Colonic mucosa (tissue), 4 donors: Measurements from ENCODE around the gene APOC1. TPM values are rescaled to one million over a fixed set of nuclear protein-coding genes. Genes with fewer than 3 reads are reported as not detected.

Experiments
- DNase-seq: peaks from one replicate; pipeline ENCODE4 v3.0.0-alpha.2; 2020
- H3K27ac ChIP-seq: fragments of 200-600 bp; one replicate; pipeline ENCODE4 v1.8.0; 2021
- H3K27me3 ChIP-seq: fragments of 200-600 bp; one replicate; pipeline ENCODE4 v1.8.0; 2021
- H3K36me3 ChIP-seq: fragments of 200-600 bp; one replicate; pipeline ENCODE4 v1.8.0; 2021
- H3K4me1 ChIP-seq: fragments of 200-600 bp; one replicate; pipeline ENCODE4 v1.8.0; 2021; ENCODE audit warnings: mild to moderate bottlenecking
- H3K4me3 ChIP-seq: fragments of 200-600 bp; one replicate; pipeline ENCODE4 v1.8.0; 2021
- H3K9ac ChIP-seq, 2 donors: one replicate each; pipeline ENCODE4 v1.7.0; 2013; ENCODE audit warnings: control low read depth in 2 of 2, low read depth in 2 of 2, low read length in 2 of 2
- H3K9me3 ChIP-seq: fragments of 200-600 bp; one replicate; pipeline ENCODE4 v1.8.0; 2021
- CTCF ChIP-seq: fragments of 200-600 bp; IDR thresholded peaks from one replicate; pipeline ENCODE4 v1.8.0; 2022; ENCODE audit warnings: antibody characterized with exemption, mild to moderate bottlenecking
- intact Hi-C: fragments of 100-400 bp; cut with DNase I; formaldehyde crosslinking; loops from one replicate; pipeline ENCODE4 v1.14.1; 2022
- total RNA-seq, 2 donors: library from RNA; stranded (reverse); fragmentation: NEBNext Ultra II Directional in 1 of 2; extraction: Animal tissue kit (Norgen Biotek cat#: 25700) in 1 of 2; gene quantifications; one replicate each; pipeline ENCODE4 v1.2.1, GENCODE V29; 2021
- donor health status: healthy.
- donor health status: DM: no; HTN: no; CAD: no.
- donor health status: DM: no; HTN: no; CAD: no.

APOC1 gene
- total RNA-seq, 2 donors from 2014 or later = 10.4 to 19.9 TPM

GRCh38 chr19:44947041-44947581 lies 32.7 kb downstream of the APOC1 start:
- intact Hi-C loops = no loop called here
- no peak overlapping the region for H3K9ac ChIP-seq
- no peak for TF ChIP-seq CTCF
- no peak overlapping the region for H3K4me3 ChIP-seq
- H3K27ac ChIP-seq = no peak overlapping the region
- DNase-seq = no peak
- no peaks in the 10 kb centered on the region for H3K4me1 ChIP-seq
- H3K9me3 ChIP-seq = no peaks in the 10 kb centered on the region
- no peaks in the 10 kb centered on the region for H3K36me3 ChIP-seq
- no peaks in the 10 kb centered on the region for H3K27me3 ChIP-seq

GRCh38 chr19:44948237-44948636 lies 33.8 kb downstream of the APOC1 start:
- no peaks in the 10 kb centered on the region for H3K4me1 ChIP-seq
- H3K9ac ChIP-seq = no peak overlapping the region
- no peak overlapping the region for H3K4me3 ChIP-seq
- no peaks in the 10 kb centered on the region for H3K9me3 ChIP-seq
- intact Hi-C loops = no loop called here
- no peak overlapping the region for H3K27ac ChIP-seq
- no peaks in the 10 kb centered on the region for H3K27me3 ChIP-seq
- no peak for TF ChIP-seq CTCF
- DNase-seq = no peak
- no peaks in the 10 kb centered on the region for H3K36me3 ChIP-seq

- intact Hi-C loops = no loop called here
- no peak for TF ChIP-seq CTCF
- Histone ChIP-seq H3K27me3 (no peaks in the 10 kb centered on the region), H3K27ac (no peak overlapping the region), H3K36me3 (no peaks in the 10 kb centered on the region), H3K9me3 (no peaks in the 10 kb centered on the region), H3K9ac (no peak overlapping the region), H3K4me3 (no peak overlapping the region), H3K4me1 (peaks cover 2% of the 10 kb centered on the region)
- DNase-seq = no peak
Observed at GRCh38 chr19:44948763-44949374, 34.5 kb downstream of the APOC1 start.

- no peak for DNase-seq
- intact Hi-C loops = no loop called here
- H3K4me3 ChIP-seq = no peak overlapping the region
- no peak overlapping the region for H3K9ac ChIP-seq
- no peak for TF ChIP-seq CTCF
- H3K27ac ChIP-seq = no peak overlapping the region
- peaks cover 6% of the 10 kb centered on the region for H3K4me1 ChIP-seq
- H3K36me3 ChIP-seq = no peaks in the 10 kb centered on the region
- H3K27me3 ChIP-seq = no peaks in the 10 kb centered on the region
- no peaks in the 10 kb centered on the region for H3K9me3 ChIP-seq
Observed at GRCh38 chr19:44949550-44949949, 35.1 kb downstream of the APOC1 start.

- Histone ChIP-seq H3K9me3 (no peaks in the 10 kb centered on the region), H3K9ac (peak overlapping the region in 1 of 2 donors; percentile 19), H3K27me3 (no peaks in the 10 kb centered on the region), H3K27ac (no peak overlapping the region), H3K36me3 (no peaks in the 10 kb centered on the region), H3K4me1 (peaks cover 11% of the 10 kb centered on the region), H3K4me3 (no peak overlapping the region)
- intact Hi-C loops = loop anchor here (2.0 kb wide), 1 partner anchor 49 kb away; no protein-coding TSS in a partner anchor
- TF ChIP-seq CTCF = peak; percentile 70
- DNase-seq = peak; percentile 72
Observed at GRCh38 chr19:44951179-44952159, 37.1 kb downstream of the APOC1 start.
